ENCODE measurements around the gene AAK1.

Gene AAK1

DNA sequence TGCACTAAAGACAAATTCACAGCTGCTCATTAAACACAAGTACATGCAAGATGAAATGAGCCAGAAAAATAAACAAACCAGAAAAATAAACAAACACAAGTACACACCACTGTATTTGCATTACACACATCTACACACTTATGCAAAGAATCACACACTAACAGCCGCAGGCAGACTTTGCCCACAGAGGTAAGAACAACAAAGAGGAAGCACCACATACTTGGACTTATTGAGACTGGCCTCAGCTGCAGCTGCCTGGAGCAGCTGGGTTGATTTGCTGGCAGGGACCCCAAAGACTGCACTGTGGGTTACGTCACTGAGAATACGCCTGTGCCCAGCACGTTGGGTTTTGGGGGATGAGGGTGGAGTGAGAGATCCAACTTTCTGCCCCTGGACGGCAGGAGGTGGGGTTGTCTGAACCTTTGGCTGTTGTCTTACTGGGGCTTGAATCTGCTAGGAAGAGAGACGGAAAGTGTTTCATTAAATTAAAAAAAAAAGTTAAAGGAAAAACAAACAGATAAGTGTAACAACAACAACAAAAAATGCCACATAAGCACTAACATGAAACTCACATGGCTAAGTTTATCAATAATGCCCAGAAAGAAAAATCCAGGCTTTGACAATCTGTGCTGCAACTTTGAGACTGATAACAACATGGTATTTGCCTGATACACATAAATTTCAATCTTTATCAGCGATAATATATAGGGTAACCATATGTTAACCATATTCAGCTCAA, 134.4 kb downstream of the AAK1 start:
- Histone ChIP-seq H3K9me3 (ENCODE audit: insufficient read depth, low read length, severe bottlenecking) (no peaks in the 10 kb centered on the region), H3K4me2 (ENCODE audit: insufficient read depth, low read length) (no peak overlapping the region), H3K79me2 (ENCODE audit: insufficient read depth, low read length) (no peaks in the 10 kb centered on the region), H3K9ac (ENCODE audit: low read depth, low read length) (no peak overlapping the region), H3K27me3 (ENCODE audit: insufficient read depth, low read length, poor library complexity) (no peaks in the 10 kb centered on the region), H2AFZ (ENCODE audit: low read depth, low read length) (no peak overlapping the region), H3K4me1 (ENCODE audit: insufficient read depth, low read length) (no peaks in the 10 kb centered on the region), H4K20me1 (ENCODE audit: insufficient read depth, low read length) (no peaks in the 10 kb centered on the region; the same call in 1 of the 2 replicates), H3K36me3 (ENCODE audit: insufficient read depth, low read length) (peaks cover 97% of the 10 kb centered on the region), H3K27ac (ENCODE audit: low read length) (no peak overlapping the region), H3K4me3 (ENCODE audit: low read depth in 1 of 2, low read length in 2 of 2) (no peak overlapping the region)
- no peak for TF ChIP-seq CTCF (IDR thresholded peaks at IDR 0.05; ENCODE audit: borderline replicate concordance, extremely low read depth, low read length, poor library complexity, severe bottlenecking)
- no peak for TF ChIP-seq EZH2 (IDR thresholded peaks at IDR 0.05; ENCODE audit: borderline replicate concordance, low read depth, low read length, severe bottlenecking)
- ATAC-seq (ENCODE audit: insufficient read depth, low read depth) (no peak), DNase-seq (no peak)

DNA sequence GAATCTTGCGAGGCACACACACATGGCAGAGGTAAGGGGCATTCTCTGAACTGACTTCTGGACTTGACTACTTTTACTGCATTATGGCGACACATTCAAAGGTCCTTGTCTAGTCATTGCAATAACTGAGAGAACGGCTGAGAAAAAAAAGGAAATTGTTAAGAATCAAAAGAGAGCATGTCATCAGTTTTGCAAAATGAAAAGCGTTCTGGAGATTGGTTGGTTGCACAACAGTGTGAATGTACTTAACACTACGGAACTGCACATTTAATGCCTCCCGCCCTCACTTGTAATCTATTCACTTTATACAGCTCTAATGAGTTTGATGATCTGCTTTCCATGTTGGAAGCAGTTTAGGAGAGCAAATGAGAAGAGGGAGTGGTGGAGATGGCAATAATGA, 137.8 kb downstream of the AAK1 start:
- H3K4me2 ChIP-seq (ENCODE audit: insufficient read depth, low read length): no peak overlapping the region
- H2AFZ ChIP-seq (ENCODE audit: low read depth, low read length): no peak overlapping the region
- DNase-seq (no peak), ATAC-seq (ENCODE audit: insufficient read depth, low read depth) (no peak)
- no peaks in the 10 kb centered on the region for H3K79me2 ChIP-seq (ENCODE audit: insufficient read depth, low read length)
- H4K20me1 ChIP-seq (ENCODE audit: insufficient read depth, low read length): no peaks in the 10 kb centered on the region; the same call in 1 of the 2 replicates
- no peaks in the 10 kb centered on the region for H3K9me3 ChIP-seq (ENCODE audit: insufficient read depth, low read length, severe bottlenecking)
- H3K9ac ChIP-seq (ENCODE audit: low read depth, low read length): no peak overlapping the region
- H3K36me3 ChIP-seq (ENCODE audit: insufficient read depth, low read length): peaks cover 86% of the 10 kb centered on the region
- H3K4me1 ChIP-seq (ENCODE audit: insufficient read depth, low read length): no peaks in the 10 kb centered on the region
- H3K4me3 ChIP-seq (ENCODE audit: low read depth in 1 of 2, low read length in 2 of 2): no peak overlapping the region
- H3K27ac ChIP-seq (ENCODE audit: low read length): no peak overlapping the region
- no peak for TF ChIP-seq CTCF (IDR thresholded peaks at IDR 0.05; ENCODE audit: borderline replicate concordance, extremely low read depth, low read length, poor library complexity, severe bottlenecking)
- TF ChIP-seq EZH2 (IDR thresholded peaks at IDR 0.05; ENCODE audit: borderline replicate concordance, low read depth, low read length, severe bottlenecking): no peak
- no peaks in the 10 kb centered on the region for H3K27me3 ChIP-seq (ENCODE audit: insufficient read depth, low read length, poor library complexity)

GRCh38 chr2:69501301-69501700, 142.2 kb downstream of the AAK1 start:
- H3K4me3 ChIP-seq (ENCODE audit: low read depth in 1 of 2, low read length in 2 of 2): no peak overlapping the region
- DNase-seq (no peak), ATAC-seq (ENCODE audit: insufficient read depth, low read depth) (no peak)
- TF ChIP-seq EZH2 (IDR thresholded peaks at IDR 0.05; ENCODE audit: borderline replicate concordance, low read depth, low read length, severe bottlenecking) (no peak), CTCF (IDR thresholded peaks at IDR 0.05; ENCODE audit: borderline replicate concordance, extremely low read depth, low read length, poor library complexity, severe bottlenecking) (no peak)
- H3K27ac ChIP-seq (ENCODE audit: low read length): no peak overlapping the region
- H3K27me3 ChIP-seq (ENCODE audit: insufficient read depth, low read length, poor library complexity): no peaks in the 10 kb centered on the region
- peaks cover 77% of the 10 kb centered on the region for H3K36me3 ChIP-seq (ENCODE audit: insufficient read depth, low read length)
- H3K4me1 ChIP-seq (ENCODE audit: insufficient read depth, low read length): no peaks in the 10 kb centered on the region
- H3K79me2 ChIP-seq (ENCODE audit: insufficient read depth, low read length): no peaks in the 10 kb centered on the region
- no peak overlapping the region for H3K9ac ChIP-seq (ENCODE audit: low read depth, low read length)
- H2AFZ ChIP-seq (ENCODE audit: low read depth, low read length): no peak overlapping the region
- H3K4me2 ChIP-seq (ENCODE audit: insufficient read depth, low read length): no peak overlapping the region
- no peaks in the 10 kb centered on the region for H3K9me3 ChIP-seq (ENCODE audit: insufficient read depth, low read length, severe bottlenecking)
- H4K20me1 ChIP-seq (ENCODE audit: insufficient read depth, low read length): no peaks in the 10 kb centered on the region
